SU-DHL-6 (cell line): ENCODE results near the gene TACO1.

Experiments used
- H2AFZ ChIP-seq: fragments of 200-600 bp; sonication (generic); 2 replicates; pipeline ENCODE4 v1.6.1; 2014; ENCODE audit warnings: low read depth, mild to moderate bottlenecking, moderate library complexity, mixed read lengths, antibody characterized with exemption, low read length; ENCODE audit not compliant: severe bottlenecking
- H3F3A ChIP-seq: fragments of 200-600 bp; shearing (Covaris generic); 2 replicates; pipeline ENCODE4 v1.6.0; 2016; ENCODE audit warnings: antibody characterized with exemption, mild to moderate bottlenecking; ENCODE audit not compliant: insufficient read depth
- H3K27ac ChIP-seq: fragments of 200-600 bp; sonication (generic); 2 replicates; pipeline ENCODE4 v1.5.1; 2016; ENCODE audit warnings: low read depth, mild to moderate bottlenecking, low read length, moderate library complexity, mixed read lengths
- H3K27me3 ChIP-seq: fragments of 200-600 bp; sonication (generic), shearing (Covaris generic); 2 replicates; pipeline ENCODE4 v1.6.0; 2014; ENCODE audit warnings: mild to moderate bottlenecking, low read length
- H3K36me3 ChIP-seq: fragments of 200-600 bp; sonication (generic); 2 replicates; pipeline ENCODE4 v1.6.1; 2014; ENCODE audit warnings: mild to moderate bottlenecking, low read length, mixed read lengths
- H3K4me2 ChIP-seq: fragments of 300-600, 200-600 bp; shearing (Covaris generic), sonication (generic); 2 replicates; pipeline ENCODE4 v1.6.0; 2014; ENCODE audit warnings: low read length, low read depth, mild to moderate bottlenecking; ENCODE audit not compliant: poor library complexity, severe bottlenecking
- H3K4me3 ChIP-seq: fragments of 200-600 bp; sonication (generic); 2 replicates; pipeline ENCODE4 v1.5.1; 2014; ENCODE audit warnings: antibody characterized with exemption, low read length, mild to moderate bottlenecking, mixed read lengths; ENCODE audit not compliant: insufficient read depth, poor library complexity, severe bottlenecking
- H3K79me2 ChIP-seq: fragments of 200-600 bp; sonication (generic); 2 replicates; pipeline ENCODE4 v1.6.1; 2014; ENCODE audit warnings: mild to moderate bottlenecking, low read length, moderate library complexity; ENCODE audit not compliant: insufficient read depth
- H3K9ac ChIP-seq: fragments of 200-600 bp; sonication (generic); 2 replicates; pipeline ENCODE4 v1.7.0; 2014; ENCODE audit warnings: mild to moderate bottlenecking, low read length
- H3K9me2 ChIP-seq: fragments of 200-600 bp; sonication (generic); replicated peaks from 2 replicates; pipeline ENCODE4 v1.6.1; 2014; ENCODE audit warnings: low read length; ENCODE audit not compliant: insufficient read depth
- H3K9me3 ChIP-seq: fragments of 200-600 bp; sonication (generic); 2 replicates; pipeline ENCODE4 v1.6.1; 2014; ENCODE audit warnings: low read length, mixed read lengths; ENCODE audit not compliant: insufficient read depth
- H4K20me1 ChIP-seq: fragments of 200-600 bp; sonication (generic); 2 replicates; pipeline ENCODE4 v1.6.1; 2014; ENCODE audit warnings: low read depth, mild to moderate bottlenecking, antibody characterized with exemption, low read length, moderate library complexity, mixed read lengths
- EZH2phosphoT487 ChIP-seq: fragments of 200-600 bp; sonication (generic), shearing (Covaris generic); conservative IDR thresholded peaks from 2 replicates; pipeline ENCODE4 v1.6.1; 2018; ENCODE audit warnings: mild to moderate bottlenecking, antibody characterized with exemption, low read length, moderate library complexity, mixed read lengths
- TF ChIP-seq, protein P1 (sequence below): fragments of 200-600 bp; sonication (generic); IDR thresholded peaks from one replicate; pipeline ENCODE4 v1.5.1; 2017; ENCODE audit warnings: antibody characterized with exemption, mild to moderate bottlenecking, low read length, moderate library complexity; ENCODE audit not compliant: insufficient read depth, poor library complexity, severe bottlenecking

The TACO1 gene

DNA sequence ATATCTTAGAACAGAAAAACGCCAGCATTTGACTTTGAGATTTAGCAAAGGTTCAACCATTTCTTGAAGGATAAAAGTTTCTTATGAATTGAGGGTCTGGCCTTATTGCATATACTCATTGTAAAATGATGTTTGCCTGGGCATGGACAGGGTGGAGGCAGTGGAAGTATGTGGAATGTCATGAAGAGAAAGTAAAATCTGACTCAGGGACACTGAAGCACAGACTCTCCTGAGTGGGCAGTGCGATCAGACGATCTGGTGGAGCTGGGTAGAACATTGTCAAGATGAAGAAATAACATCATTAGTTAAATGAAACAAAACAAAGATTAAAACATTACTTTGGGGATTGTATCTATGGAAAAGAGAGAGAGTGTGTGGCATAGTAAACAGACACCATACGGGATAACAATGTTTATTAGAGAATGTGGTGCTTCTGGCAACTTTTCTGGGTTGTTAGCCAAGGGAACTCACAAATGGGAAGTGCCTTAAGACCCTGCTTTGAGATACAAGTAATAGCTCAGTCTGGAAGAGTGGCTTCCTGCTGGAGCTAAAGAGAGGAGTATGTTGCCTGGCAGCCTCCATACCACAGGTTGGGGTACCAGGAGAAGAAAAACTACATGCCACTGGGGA is 26.0 kb downstream of the TACO1 start:
- Histone ChIP-seq H4K20me1 (peaks cover 17% of the 10 kb centered on the region), H3K9me2 (no peaks in the 10 kb centered on the region), H2AFZ (no peak overlapping the region), H3K9ac (no peak overlapping the region), H3F3A (peaks cover 13% of the 10 kb centered on the region; the same call in 1 of the 2 replicates), H3K36me3 (no peaks in the 10 kb centered on the region), H3K27me3 (no peaks in the 10 kb centered on the region), H3K9me3 (no peaks in the 10 kb centered on the region), H3K4me3 (no peak overlapping the region), H3K27ac (no peak overlapping the region), H3K79me2 (peaks cover 22% of the 10 kb centered on the region), H3K4me2 (no peak overlapping the region)
- TF ChIP-seq EZH2phosphoT487, result no peak
- TF ChIP-seq, protein P1, sequence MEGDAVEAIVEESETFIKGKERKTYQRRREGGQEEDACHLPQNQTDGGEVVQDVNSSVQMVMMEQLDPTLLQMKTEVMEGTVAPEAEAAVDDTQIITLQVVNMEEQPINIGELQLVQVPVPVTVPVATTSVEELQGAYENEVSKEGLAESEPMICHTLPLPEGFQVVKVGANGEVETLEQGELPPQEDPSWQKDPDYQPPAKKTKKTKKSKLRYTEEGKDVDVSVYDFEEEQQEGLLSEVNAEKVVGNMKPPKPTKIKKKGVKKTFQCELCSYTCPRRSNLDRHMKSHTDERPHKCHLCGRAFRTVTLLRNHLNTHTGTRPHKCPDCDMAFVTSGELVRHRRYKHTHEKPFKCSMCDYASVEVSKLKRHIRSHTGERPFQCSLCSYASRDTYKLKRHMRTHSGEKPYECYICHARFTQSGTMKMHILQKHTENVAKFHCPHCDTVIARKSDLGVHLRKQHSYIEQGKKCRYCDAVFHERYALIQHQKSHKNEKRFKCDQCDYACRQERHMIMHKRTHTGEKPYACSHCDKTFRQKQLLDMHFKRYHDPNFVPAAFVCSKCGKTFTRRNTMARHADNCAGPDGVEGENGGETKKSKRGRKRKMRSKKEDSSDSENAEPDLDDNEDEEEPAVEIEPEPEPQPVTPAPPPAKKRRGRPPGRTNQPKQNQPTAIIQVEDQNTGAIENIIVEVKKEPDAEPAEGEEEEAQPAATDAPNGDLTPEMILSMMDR, result no peak

DNA sequence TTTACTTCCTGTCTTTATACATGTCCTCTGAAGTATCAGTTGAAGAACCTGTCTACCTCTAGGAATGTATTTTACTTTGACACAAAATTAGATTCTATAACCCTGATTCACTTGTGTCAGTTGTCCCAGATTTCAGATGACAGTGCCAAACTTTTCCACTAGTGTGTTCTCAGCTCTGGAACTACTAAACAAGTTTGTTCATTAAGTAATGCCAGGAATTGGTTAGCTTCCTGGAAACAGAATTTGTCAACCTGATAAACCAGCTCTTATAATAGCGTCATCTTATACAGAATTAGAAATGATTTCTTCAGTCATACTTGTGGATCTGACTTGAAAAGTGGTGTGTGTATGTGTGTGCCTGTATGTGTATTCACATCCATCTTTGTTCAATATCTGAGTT is 28.9 kb downstream of the TACO1 start:
- no peaks in the 10 kb centered on the region for H3K27me3 ChIP-seq
- no peak overlapping the region for H2AFZ ChIP-seq
- peaks cover 9% of the 10 kb centered on the region for H4K20me1 ChIP-seq
- no peak overlapping the region for H3K27ac ChIP-seq
- no peaks in the 10 kb centered on the region for H3K9me3 ChIP-seq
- H3K9me2 ChIP-seq, result no peaks in the 10 kb centered on the region
- no peaks in the 10 kb centered on the region for H3K36me3 ChIP-seq
- peaks cover 11% of the 10 kb centered on the region; the same call in 1 of the 2 replicates for H3K79me2 ChIP-seq
- no peak for TF ChIP-seq EZH2phosphoT487
- no peak overlapping the region for H3K4me2 ChIP-seq
- no peak overlapping the region for H3K9ac ChIP-seq
- H3F3A ChIP-seq, result peaks cover 3% of the 10 kb centered on the region; the same call in 1 of the 2 replicates
- H3K4me3 ChIP-seq, result no peak overlapping the region

DNA sequence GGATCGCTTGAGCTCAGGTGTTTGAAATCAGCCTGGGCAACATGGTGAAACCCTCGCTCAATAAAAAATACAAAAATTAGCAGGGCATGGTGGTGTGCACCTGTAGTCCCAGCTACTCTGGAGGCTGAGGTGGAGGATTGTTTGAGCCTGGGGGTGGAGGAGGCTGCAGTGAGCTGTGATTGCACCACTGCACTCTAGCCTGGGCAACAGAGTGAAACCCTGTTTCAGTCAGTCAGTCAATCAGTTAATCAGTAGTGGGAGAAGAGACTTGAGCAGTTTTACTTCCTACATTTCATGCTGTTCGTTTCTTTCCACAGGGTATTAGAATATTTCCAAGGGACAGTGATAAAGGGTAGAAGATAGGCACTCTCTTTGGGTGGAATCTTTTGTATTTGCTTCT is 30.4 kb downstream of the TACO1 start:
- H3F3A ChIP-seq, result no peaks in the 10 kb centered on the region
- no peaks in the 10 kb centered on the region for H3K9me2 ChIP-seq
- H2AFZ ChIP-seq, result no peak overlapping the region
- no peak overlapping the region for H3K9ac ChIP-seq
- no peak overlapping the region for H3K4me2 ChIP-seq
- no peak overlapping the region for H3K27ac ChIP-seq
- H3K4me3 ChIP-seq, result no peak overlapping the region
- H3K9me3 ChIP-seq, result no peaks in the 10 kb centered on the region
- TF ChIP-seq, protein P1, result no peak
- no peak for TF ChIP-seq EZH2phosphoT487
- no peaks in the 10 kb centered on the region for H3K27me3 ChIP-seq
- H3K79me2 ChIP-seq, result peaks cover 1% of the 10 kb centered on the region; the same call in 1 of the 2 replicates
- no peaks in the 10 kb centered on the region for H4K20me1 ChIP-seq
- no peaks in the 10 kb centered on the region for H3K36me3 ChIP-seq

DNA sequence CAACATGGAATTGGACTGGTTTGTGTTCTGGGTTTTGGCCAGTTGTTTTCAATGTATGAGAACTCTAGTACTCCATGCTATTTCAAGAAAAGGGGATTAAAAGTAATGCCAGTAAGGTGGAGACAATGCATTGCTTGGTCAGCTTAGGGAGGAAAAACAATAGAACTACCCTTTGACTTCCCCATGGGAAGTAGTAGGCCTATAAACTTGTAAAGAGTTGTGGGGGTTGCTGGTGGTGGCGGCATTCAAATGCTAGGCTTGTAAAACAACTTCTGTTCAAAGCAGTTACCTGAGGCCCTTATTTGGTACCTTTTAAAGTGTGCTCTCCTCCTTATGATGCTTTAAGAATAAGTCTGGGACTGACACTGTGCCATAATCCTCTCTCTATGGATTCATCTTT is 30.9 kb downstream of the TACO1 start:
- H3K27ac ChIP-seq, result no peak overlapping the region
- no peak overlapping the region for H3K4me2 ChIP-seq
- no peaks in the 10 kb centered on the region for H3F3A ChIP-seq
- no peaks in the 10 kb centered on the region for H4K20me1 ChIP-seq
- no peaks in the 10 kb centered on the region for H3K36me3 ChIP-seq
- no peaks in the 10 kb centered on the region for H3K27me3 ChIP-seq
- no peak overlapping the region for H3K4me3 ChIP-seq
- TF ChIP-seq EZH2phosphoT487, result no peak
- TF ChIP-seq, protein P1, result no peak
- H3K79me2 ChIP-seq, result no peaks in the 10 kb centered on the region; the same call in 1 of the 2 replicates
- no peaks in the 10 kb centered on the region for H3K9me2 ChIP-seq
- no peak overlapping the region for H3K9ac ChIP-seq
- H3K9me3 ChIP-seq, result no peaks in the 10 kb centered on the region
- no peak overlapping the region for H2AFZ ChIP-seq
